ENCODE data around the gene CITED1.
"Not testable (repeated sequence)": the region's sequence is repeated elsewhere in the genome, so short reads cannot be mapped to it uniquely, and the experiment has no call there.

The CITED1 gene

GRCh38 chrX:72326605-72327300 lies 21.0 kb upstream of the CITED1 start:
- no peak for DNase-seq
- no peaks in the 10 kb centered on the region for H3K4me1 ChIP-seq (ENCODE audit: low read length)

GRCh38 chrX:72319651-72320050 lies 13.9 kb upstream of the CITED1 start:
- not testable (repeated sequence) for H3K36me3 ChIP-seq (replicated peaks; ENCODE audit: insufficient read depth, low read length); H3K79me2 ChIP-seq (ENCODE audit: low read length); H3K9ac ChIP-seq (ENCODE audit: low read length); H3K4me2 ChIP-seq (ENCODE audit: low read depth, low read length); H3K4me1 ChIP-seq (ENCODE audit: low read length); DNase-seq; H3K9me2 ChIP-seq (replicated peaks; ENCODE audit: insufficient read depth, low read length); H4K20me1 ChIP-seq (ENCODE audit: insufficient read depth, low read length); H3K4me3 ChIP-seq (ENCODE audit: low read length); H3F3A ChIP-seq (ENCODE audit: insufficient read depth, low read length); H3K27me3 ChIP-seq (replicated peaks; ENCODE audit: insufficient read depth, low read length); H2AFZ ChIP-seq (ENCODE audit: low read length); H3K9me3 ChIP-seq (replicated peaks; ENCODE audit: insufficient read depth, low read length); H3K27ac ChIP-seq (ENCODE audit: low read length)

More at GRCh38 chrX:72326605-72327300, 21.0 kb upstream of the CITED1 start:
- H3K27me3 ChIP-seq (replicated peaks; ENCODE audit: insufficient read depth, low read length): no peaks in the 10 kb centered on the region
- H3K4me2 ChIP-seq (ENCODE audit: low read depth, low read length): no peak overlapping the region
- no peak overlapping the region for H3K9ac ChIP-seq (ENCODE audit: low read length)
- H4K20me1 ChIP-seq (ENCODE audit: insufficient read depth, low read length): no peaks in the 10 kb centered on the region
- H3K27ac ChIP-seq (ENCODE audit: low read length): no peak overlapping the region
- H3K79me2 ChIP-seq (ENCODE audit: low read length): no peaks in the 10 kb centered on the region
- no peaks in the 10 kb centered on the region for H3K9me2 ChIP-seq (replicated peaks; ENCODE audit: insufficient read depth, low read length)
- no peak overlapping the region for H2AFZ ChIP-seq (ENCODE audit: low read length)
- H3F3A ChIP-seq (ENCODE audit: insufficient read depth, low read length): no peaks in the 10 kb centered on the region
- H3K9me3 ChIP-seq (replicated peaks; ENCODE audit: insufficient read depth, low read length): no peaks in the 10 kb centered on the region
- H3K36me3 ChIP-seq (replicated peaks; ENCODE audit: insufficient read depth, low read length): no peaks in the 10 kb centered on the region
- no peak overlapping the region for H3K4me3 ChIP-seq (ENCODE audit: low read length)
- TF ChIP-seq CTCF (IDR thresholded peaks at IDR 0.05; ENCODE audit: low read length) (no peak), EZH2phosphoT487 (IDR thresholded peaks at IDR 0.05; ENCODE audit: low read length) (no peak)

GRCh38 chrX:72317139-72317538 lies 11.4 kb upstream of the CITED1 start:
- Histone ChIP-seq H3K9ac (ENCODE audit: low read length) (no peak overlapping the region), H3K9me2 (replicated peaks; ENCODE audit: insufficient read depth, low read length) (no peaks in the 10 kb centered on the region), H3F3A (ENCODE audit: insufficient read depth, low read length) (no peaks in the 10 kb centered on the region), H3K4me1 (ENCODE audit: low read length) (no peaks in the 10 kb centered on the region), H3K79me2 (ENCODE audit: low read length) (no peaks in the 10 kb centered on the region), H3K36me3 (replicated peaks; ENCODE audit: insufficient read depth, low read length) (no peaks in the 10 kb centered on the region), H4K20me1 (ENCODE audit: insufficient read depth, low read length) (no peaks in the 10 kb centered on the region), H3K27me3 (replicated peaks; ENCODE audit: insufficient read depth, low read length) (no peaks in the 10 kb centered on the region), H3K4me3 (ENCODE audit: low read length) (no peak overlapping the region), H3K27ac (ENCODE audit: low read length) (no peak overlapping the region), H2AFZ (ENCODE audit: low read length) (no peak overlapping the region), H3K9me3 (replicated peaks; ENCODE audit: insufficient read depth, low read length) (no peaks in the 10 kb centered on the region), H3K4me2 (ENCODE audit: low read depth, low read length) (no peak overlapping the region)
- DNase-seq: no peak
- no peak for TF ChIP-seq EZH2 (optimal IDR thresholded peaks at IDR 0.05; ENCODE audit: low read depth, low read length)
- TF ChIP-seq CTCF (IDR thresholded peaks at IDR 0.05; ENCODE audit: low read length): no peak
- TF ChIP-seq EZH2phosphoT487 (IDR thresholded peaks at IDR 0.05; ENCODE audit: low read length): no peak

- H4K20me1 ChIP-seq (ENCODE audit: insufficient read depth, low read length): no peaks in the 10 kb centered on the region
- DNase-seq: no peak
- no peaks in the 10 kb centered on the region for H3K9me2 ChIP-seq (replicated peaks; ENCODE audit: insufficient read depth, low read length)
- no peak overlapping the region for H3K27ac ChIP-seq (ENCODE audit: low read length)
- H3F3A ChIP-seq (ENCODE audit: insufficient read depth, low read length): no peaks in the 10 kb centered on the region
- TF ChIP-seq EZH2phosphoT487 (IDR thresholded peaks at IDR 0.05; ENCODE audit: low read length) (no peak), EZH2 (optimal IDR thresholded peaks at IDR 0.05; ENCODE audit: low read depth, low read length) (no peak), CTCF (IDR thresholded peaks at IDR 0.05; ENCODE audit: low read length) (no peak)
- H3K9ac ChIP-seq (ENCODE audit: low read length): no peak overlapping the region
- no peak overlapping the region for H2AFZ ChIP-seq (ENCODE audit: low read length)
- no peak overlapping the region for H3K4me2 ChIP-seq (ENCODE audit: low read depth, low read length)
- H3K79me2 ChIP-seq (ENCODE audit: low read length): no peaks in the 10 kb centered on the region
- H3K4me3 ChIP-seq (ENCODE audit: low read length): no peak overlapping the region
- no peaks in the 10 kb centered on the region for H3K4me1 ChIP-seq (ENCODE audit: low read length)
- no peaks in the 10 kb centered on the region for H3K36me3 ChIP-seq (replicated peaks; ENCODE audit: insufficient read depth, low read length)
- H3K9me3 ChIP-seq (replicated peaks; ENCODE audit: insufficient read depth, low read length): no peaks in the 10 kb centered on the region
- no peaks in the 10 kb centered on the region for H3K27me3 ChIP-seq (replicated peaks; ENCODE audit: insufficient read depth, low read length)
Measured at GRCh38 chrX:72316408-72317110, 10.8 kb upstream of the CITED1 start.

All from MM.1S (cell line).